Neuronal stem cell (in vitro differentiated cells): Measurements from ENCODE around the gene CNTLN.
"Not testable (repeated sequence)": the region's sequence is repeated elsewhere in the genome, so short reads cannot be mapped to it uniquely, and the experiment has no call there.

Source experiments
- DNase-seq: peaks from one replicate; pipeline ENCODE4 v3.0.0-alpha.2; 2013; ENCODE audit warnings: low spot score
- H2AFZ ChIP-seq: one replicate; pipeline ENCODE4 v1.6.1; 2013; ENCODE audit warnings: mild to moderate bottlenecking, low read length, inconsistent platforms
- H2AK5ac ChIP-seq: 2 replicates; pipeline ENCODE4 v1.6.1; 2013; ENCODE audit warnings: low read depth, mild to moderate bottlenecking, inconsistent platforms, low read length, moderate library complexity, mixed read lengths
- H2BK120ac ChIP-seq: 2 replicates; pipeline ENCODE4 v1.6.1; 2013; ENCODE audit warnings: low read depth, mild to moderate bottlenecking, inconsistent platforms, low read length, moderate library complexity, mixed read lengths
- H2BK12ac ChIP-seq: one replicate; pipeline ENCODE4 v1.6.1; 2013; ENCODE audit warnings: low read length, inconsistent platforms
- H2BK15ac ChIP-seq: 2 replicates; pipeline ENCODE4 v1.6.1; 2013; ENCODE audit warnings: mild to moderate bottlenecking, low read length, inconsistent platforms, mixed read lengths
- H2BK5ac ChIP-seq: one replicate; pipeline ENCODE4 v1.6.1; 2013; ENCODE audit warnings: inconsistent platforms, mild to moderate bottlenecking, low read length, moderate library complexity
- H3K14ac ChIP-seq: one replicate; pipeline ENCODE4 v1.6.1; 2013; ENCODE audit warnings: low read length, inconsistent platforms
- H3K18ac ChIP-seq: 2 replicates; pipeline ENCODE4 v1.6.1; 2013; ENCODE audit warnings: low read length, inconsistent platforms
- H3K23ac ChIP-seq: 2 replicates; pipeline ENCODE4 v1.6.1; 2013; ENCODE audit warnings: low read depth, mild to moderate bottlenecking, mixed read lengths, low read length, inconsistent platforms; ENCODE audit not compliant: poor library complexity
- H3K27ac ChIP-seq: replicated peaks from 3 replicates; pipeline ENCODE4 v1.5.1; 2013; ENCODE audit warnings: low read length, inconsistent platforms
- H3K27me3 ChIP-seq, 3 experiments: 2 replicates each; pipeline ENCODE4 v1.6.1; 2013; ENCODE audit warnings: low read length in 3 of 3, mild to moderate bottlenecking in 2 of 3, inconsistent platforms in 1 of 3, low read depth in 1 of 3, mixed read lengths in 1 of 3, moderate library complexity in 1 of 3; ENCODE audit not compliant: control insufficient read depth in 3 of 3, insufficient read depth in 3 of 3
- H3K36me3 ChIP-seq, 2 donors: replicated peaks in 1 of 2; 2 replicates each; pipeline ENCODE4 v1.6.1; 2013; ENCODE audit warnings: low read length in 2 of 2; ENCODE audit not compliant: control insufficient read depth in 2 of 2, insufficient read depth in 2 of 2
- H3K4ac ChIP-seq: 2 replicates; pipeline ENCODE4 v1.6.1; 2013; ENCODE audit warnings: inconsistent platforms, mild to moderate bottlenecking, low read length, moderate library complexity
- H3K4me1 ChIP-seq, 2 donors: 1 replicate in 1 of 2; 2 replicates in 1 of 2; pipeline ENCODE4 v1.6.1; 2013; ENCODE audit warnings: low read length in 2 of 2, low read depth in 1 of 2; ENCODE audit not compliant: control insufficient read depth in 2 of 2, insufficient read depth in 1 of 2
- H3K4me2 ChIP-seq: one replicate; pipeline ENCODE4 v1.6.1; 2013; ENCODE audit warnings: mild to moderate bottlenecking, low read length, inconsistent platforms; ENCODE audit not compliant: insufficient read depth, poor library complexity, severe bottlenecking
- H3K4me3 ChIP-seq, 2 donors: 2 replicates each; pipeline ENCODE4 v1.5.1; 2013; ENCODE audit warnings: low read length in 2 of 2, mild to moderate bottlenecking in 2 of 2, inconsistent platforms in 1 of 2, moderate library complexity in 1 of 2
- H3K79me1 ChIP-seq: one replicate; pipeline ENCODE4 v1.6.1; 2013; ENCODE audit warnings: low read depth, mild to moderate bottlenecking, inconsistent platforms, low read length, moderate library complexity
- H3K9ac ChIP-seq: one replicate; pipeline ENCODE4 v1.6.1; 2013; ENCODE audit warnings: mild to moderate bottlenecking, low read depth, low read length, inconsistent platforms; ENCODE audit not compliant: poor library complexity
- H3K9me3 ChIP-seq, 2 donors: replicated peaks in 1 of 2; 2 replicates each; pipeline versions ENCODE3 to v1.6.1; 2013; ENCODE audit warnings: low read length in 2 of 2, mild to moderate bottlenecking in 2 of 2, inconsistent platforms in 1 of 2, low read depth in 1 of 2, mixed read lengths in 1 of 2, moderate library complexity in 1 of 2; ENCODE audit not compliant: control insufficient read depth in 2 of 2, insufficient read depth in 1 of 2
- H4K8ac ChIP-seq: one replicate; pipeline ENCODE4 v1.6.1; 2013; ENCODE audit warnings: low read depth, mild to moderate bottlenecking, inconsistent platforms, low read length, moderate library complexity
- H4K91ac ChIP-seq: one replicate; pipeline ENCODE4 v1.6.1; 2013; ENCODE audit warnings: low read length, low read depth, mild to moderate bottlenecking, inconsistent platforms; ENCODE audit not compliant: poor library complexity
- WGBS, 2 donors: extraction: QIAGEN DNeasy Blood & Tissue Kit; methylation state at CpG; one replicate each; pipeline ENCODE4 v1.1.7; 2013; ENCODE audit warnings: missing lambda C conversion rate in 2 of 2, mixed read lengths in 1 of 2; ENCODE audit not compliant: insufficient read length in 2 of 2, insufficient replicate concordance in 1 of 2; ENCODE audit errors: extremely low coverage in 2 of 2; 5-methylcytosine and 5-hydroxymethylcytosine counted together

CNTLN gene

GRCh38 chr9:17177496-17177895, 42.7 kb downstream of the CNTLN start:
- not testable (repeated sequence) for H3K4ac ChIP-seq, H3K18ac ChIP-seq, H2BK15ac ChIP-seq, H4K8ac ChIP-seq, H3K27me3 ChIP-seq, H3K4me3 ChIP-seq, H3K36me3 ChIP-seq, H2BK12ac ChIP-seq, H2AK5ac ChIP-seq, H2AFZ ChIP-seq, H2BK120ac ChIP-seq, H3K4me1 ChIP-seq, H3K9ac ChIP-seq, H2BK5ac ChIP-seq, H3K23ac ChIP-seq, H3K79me1 ChIP-seq, H4K91ac ChIP-seq, H3K27ac ChIP-seq, H3K9me3 ChIP-seq, H3K14ac ChIP-seq, DNase-seq, H3K4me2 ChIP-seq
- WGBS, 2 donors = no CpG with 5 or more reads among the region's 15 CpGs

GRCh38 chr9:17185481-17186029, 50.7 kb downstream of the CNTLN start:
- Histone ChIP-seq H3K4ac (no peak overlapping the region), H2AK5ac (no peak overlapping the region), H3K4me3 (no peak overlapping the region), H3K27me3 (no peaks in the 10 kb centered on the region), H3K14ac (no peak overlapping the region), H3K27ac (no peak overlapping the region), H4K8ac (no peak overlapping the region), H2BK5ac (no peak overlapping the region), H3K4me2 (no peak overlapping the region), H3K4me1 (no peaks in the 10 kb centered on the region), H2AFZ (no peak overlapping the region), H3K9me3 (no peaks in the 10 kb centered on the region), H2BK12ac (no peak overlapping the region), H3K23ac (no peak overlapping the region), H2BK15ac (no peak overlapping the region), H3K36me3 (no peaks in the 10 kb centered on the region), H2BK120ac (no peak overlapping the region), H3K18ac (no peak overlapping the region), H3K9ac (no peak overlapping the region), H3K79me1 (no peaks in the 10 kb centered on the region), H4K91ac (no peak overlapping the region)
- no CpG with 5 or more reads among the region's 3 CpGs for WGBS, 2 donors
- DNase-seq = no peak

GRCh38 chr9:17191082-17191481, 56.2 kb downstream of the CNTLN start:
- no peak overlapping the region for H3K18ac ChIP-seq
- no peak overlapping the region for H2BK12ac ChIP-seq
- no peak overlapping the region for H2BK120ac ChIP-seq
- no peaks in the 10 kb centered on the region for H3K79me1 ChIP-seq
- no peak overlapping the region for H3K9ac ChIP-seq
- H3K4me3 ChIP-seq = no peak overlapping the region
- no peak overlapping the region for H2BK5ac ChIP-seq
- H3K4ac ChIP-seq = no peak overlapping the region
- H2AFZ ChIP-seq = no peak overlapping the region
- H3K23ac ChIP-seq = no peak overlapping the region
- DNase-seq = no peak
- H3K4me2 ChIP-seq = no peak overlapping the region
- H2BK15ac ChIP-seq = no peak overlapping the region
- H4K8ac ChIP-seq = no peak overlapping the region
- no peaks in the 10 kb centered on the region for H3K4me1 ChIP-seq
- no peak overlapping the region for H3K14ac ChIP-seq
- H2AK5ac ChIP-seq = no peak overlapping the region
- H3K27ac ChIP-seq = no peak overlapping the region
- H3K36me3 ChIP-seq = no peaks in the 10 kb centered on the region
- no peaks in the 10 kb centered on the region for H3K27me3 ChIP-seq
- H3K9me3 ChIP-seq = no peaks in the 10 kb centered on the region
- no peak overlapping the region for H4K91ac ChIP-seq

- peak; percentile 30 for DNase-seq
- Histone ChIP-seq H3K18ac (peak overlapping the region; percentile 87), H3K23ac (no peak overlapping the region), H3K27ac (no peak overlapping the region), H3K36me3 (no peaks in the 10 kb centered on the region), H4K91ac (no peak overlapping the region), H3K14ac (no peak overlapping the region), H2AK5ac (peak overlapping the region; percentile 43), H3K9me3 (peaks cover 0 to 7% of the 10 kb centered on the region in 2 donors), H3K27me3 (no peaks in the 10 kb centered on the region), H3K4me3 (no peak overlapping the region), H3K79me1 (no peaks in the 10 kb centered on the region), H2BK5ac (no peak overlapping the region), H3K4me2 (no peak overlapping the region), H2AFZ (no peak overlapping the region), H3K4ac (no peak overlapping the region), H3K9ac (peak overlapping the region; percentile 44), H3K4me1 (peaks cover 0 to 8% of the 10 kb centered on the region in 2 donors), H2BK12ac (no peak overlapping the region), H2BK15ac (no peak overlapping the region), H4K8ac (no peak overlapping the region), H2BK120ac (no peak overlapping the region)
- no CpG with 5 or more reads among the region's 8 CpGs for WGBS, 2 donors
Measured at GRCh38 chr9:17204611-17205152, 69.8 kb downstream of the CNTLN start.
